HepG2 (cell line): Measurements from ENCODE around the gene TBC1D16. TPM values are rescaled to one million over a fixed set of nuclear protein-coding genes. Genes with fewer than 3 reads are reported as not detected.

ENCODE experiments used
- ATAC-seq: fragments of 200-7000 bp; cut with Tn5 transposase; 3 replicates; pipeline ENCODE4 v1.9.1; 2020; ENCODE audit warnings: mild to moderate bottlenecking, moderate library complexity
- BruUV-seq: library from RNA; stranded (reverse); fragments of 400-500 nt; replicated peaks from 2 replicates; lab custom pipeline; 2021; lab: Mats Ljungman, UMichigan
- CTCF ChIA-PET: fragments of 300-600 bp; formaldehyde crosslinking; extraction: SDS; loops from one replicate; lab custom pipeline; 2021; ENCODE audit warnings: low total read pairs, inconsistent platforms, low intra/inter-chr PET ratio; lab: Yijun Ruan, JAX
- POLR2A ChIA-PET: fragments of 350-600 bp; sonication (Branson Sonifier 250); formaldehyde crosslinking; loops from one replicate; lab custom pipeline; 2020; ENCODE audit warnings: antibody characterized with exemption, inconsistent platforms; lab: Yijun Ruan, JAX
- DNase-seq: peaks from one replicate; pipeline ENCODE4 v3.0.0-alpha.2; 2015; ENCODE audit warnings: low spot score
- FAIRE-seq: peaks from 3 replicates; lab custom pipeline; 2011; peaks lifted over from hg19 to GRCh38; lab: Jason Lieb, UNC
- H2AFZ ChIP-seq: one replicate; pipeline ENCODE4 v1.6.1; 2011; ENCODE audit warnings: low read length, inconsistent platforms
- H3K27ac ChIP-seq: fragments of 300-600 bp; 3 replicates; pipeline ENCODE4 v1.8.0; 2011; ENCODE audit warnings: mixed run types, mild to moderate bottlenecking, mixed read lengths, low read length, inconsistent platforms; ENCODE audit not compliant: insufficient read depth; ENCODE audit errors: extremely low read length
- H3K27me3 ChIP-seq, 2 experiments: fragments of 200-600 bp in 1 of 2; 2 replicates in 1 of 2; 3 replicates in 1 of 2; pipeline versions ENCODE4 v1.6.0 to v1.8.0; 2011; ENCODE audit warnings: low read length in 2 of 2, mild to moderate bottlenecking in 2 of 2, moderate library complexity in 2 of 2, inconsistent platforms in 1 of 2; ENCODE audit not compliant: insufficient read depth in 2 of 2, control insufficient read depth in 1 of 2
- H3K36me3 ChIP-seq, 2 experiments: fragments of 200-600 bp in 1 of 2; replicated peaks in 1 of 2; 2 replicates in 1 of 2; 3 replicates in 1 of 2; pipeline versions ENCODE4 v1.5.1 to v1.8.0; 2011; ENCODE audit warnings: low read length in 2 of 2, inconsistent platforms in 1 of 2; ENCODE audit not compliant: insufficient read depth in 2 of 2, control insufficient read depth in 1 of 2
- H3K4me1 ChIP-seq: 2 replicates; pipeline ENCODE4 v1.5.1; 2012; ENCODE audit warnings: low read length, inconsistent platforms; ENCODE audit not compliant: insufficient read depth
- H3K4me2 ChIP-seq: 2 replicates; pipeline ENCODE4 v1.6.0; 2011; ENCODE audit warnings: low read depth, low read length, inconsistent platforms
- H3K4me3 ChIP-seq, 3 experiments: fragments of 200-600 bp in 1 of 3; sonication (generic), shearing (Covaris generic) in 1 of 3; replicated peaks in 1 of 3; 2 replicates each; pipeline ENCODE4 v1.5.1; 2011 to 2016; ENCODE audit warnings: low read length in 3 of 3, inconsistent platforms in 2 of 3, low read depth in 2 of 3, mild to moderate bottlenecking in 2 of 3, control low read depth in 1 of 3, mixed read lengths in 1 of 3; ENCODE audit not compliant: insufficient read depth in 1 of 3
- H3K79me2 ChIP-seq: one replicate; pipeline ENCODE4 v1.6.1; 2011; ENCODE audit warnings: low read length, inconsistent platforms; ENCODE audit not compliant: insufficient read depth
- H3K9ac ChIP-seq: 2 replicates; pipeline ENCODE4 v1.6.0; 2011; ENCODE audit warnings: mild to moderate bottlenecking, low read depth, low read length, inconsistent platforms; ENCODE audit not compliant: insufficient read depth
- H3K9me3 ChIP-seq: 2 replicates; pipeline ENCODE4 v1.5.1; 2012; ENCODE audit warnings: mild to moderate bottlenecking, low read length
- H4K20me1 ChIP-seq: 2 replicates; pipeline ENCODE4 v1.6.0; 2011; ENCODE audit warnings: inconsistent platforms, mild to moderate bottlenecking, low read length, moderate library complexity; ENCODE audit not compliant: insufficient read depth
- FOSL1 ChIP-seq: sonication (generic); formaldehyde crosslinking; IDR thresholded peaks from 2 replicates; pipeline ENCODE4 v1.9.0; 2021; ENCODE audit warnings: missing genetic modification reagents, borderline replicate concordance
- KDM1A ChIP-seq: IDR thresholded peaks from 2 replicates; pipeline ENCODE4 v1.6.1; 2016; ENCODE audit warnings: missing compliant biosample characterization
- PHF20 ChIP-seq: sonication (generic); formaldehyde crosslinking; IDR thresholded peaks from 2 replicates; pipeline ENCODE4 v1.5.0; 2020; ENCODE audit warnings: mild to moderate bottlenecking, missing genetic modification reagents
- TBX3 ChIP-seq: fragments of 450-650 bp; IDR thresholded peaks from 2 replicates; pipeline ENCODE4 v1.6.1; 2017; ENCODE audit warnings: antibody characterized with exemption, mild to moderate bottlenecking, inconsistent platforms, borderline replicate concordance
- ZNF101 ChIP-seq: sonication (generic); formaldehyde crosslinking; IDR thresholded peaks from 2 replicates; pipeline ENCODE4 v1.4.0; 2020; ENCODE audit warnings: mild to moderate bottlenecking, low read depth, missing genetic modification reagents, borderline replicate concordance
- ZNF629 ChIP-seq: sonication (generic); formaldehyde crosslinking; conservative IDR thresholded peaks from 2 replicates; pipeline ENCODE4 v1.5.0; 2020; ENCODE audit warnings: missing genetic modification reagents
- ZNF781 ChIP-seq: sonication (generic); formaldehyde crosslinking; IDR thresholded peaks from 2 replicates; pipeline ENCODE4 v1.5.1; 2020; ENCODE audit warnings: borderline replicate concordance, mild to moderate bottlenecking, missing genetic modification reagents; ENCODE audit errors: not compliant biosample characterization
- WGBS: methylation state at CpG from one replicate; pipeline ENCODE4 v1.1.6; 2017; ENCODE audit warnings: low lambda C conversion rate; 5-methylcytosine and 5-hydroxymethylcytosine counted together
- in situ Hi-C: cut with HindIII; loops from 2 replicates; pipeline ENCODE4 v1.10.0; 2017; ENCODE audit warnings: low pct_unique_long_range_greater_than_20kb; ENCODE audit not compliant: extremely low pct_ligation_motif_present
- intact Hi-C: fragments of 100-400 bp; cut with micrococcal nuclease; formaldehyde crosslinking; loops from one replicate; pipeline ENCODE4 v1.10.0; 2022; ENCODE audit not compliant: unreplicated experiment
- polyA plus RNA-seq, 8 experiments: library from polyadenylated mRNA; depleted of rRNA in 3 of 8; stranded (reverse) in 7 of 8; unstranded in 1 of 8; fragments of >200 nt; fragmentation: Illumina TruSeq in 4 of 8; extraction: Trizol in 4 of 8; gene quantifications; 2 replicates each; pipeline versions ENCODE4 v1.2.1 to v1.2.3, GENCODE V29; 2011 to 2016; ENCODE audit warnings: low read depth in 4 of 8, missing spikeins in 1 of 8, mixed read lengths in 1 of 8; ENCODE audit not compliant: insufficient read depth in 1 of 8
- total RNA-seq, 5 experiments: library from RNA; depleted of rRNA; stranded (reverse); fragments of >200 nt; fragmentation: Illumina TruSeq; extraction: Trizol; gene quantifications; 2 replicates each; pipeline ENCODE4 v1.2.3, GENCODE V29; 2016; ENCODE audit warnings: low read depth in 1 of 5
- TF ChIP-seq, protein P1 (sequence below): sonication (generic); formaldehyde crosslinking; IDR thresholded peaks from 2 replicates; pipeline ENCODE4 v1.5.0; 2020; ENCODE audit warnings: mild to moderate bottlenecking, missing genetic modification reagents, borderline replicate concordance

Gene TBC1D16
- total and polyA plus RNA-seq, 2 of the 13 experiments (the other 11 are each of a cell fraction or from before 2014, with no cell fraction given), result 14.9 to 24.9 TPM

- no peaks in the 10 kb centered on the region; a peak in 1 of 5 replicates for H3K36me3 ChIP-seq
- H3K9ac ChIP-seq, result no peak overlapping the region
- in situ Hi-C loops, result no loop called here
- no peak overlapping the region for H3K27ac ChIP-seq
- ChIA-PET CTCF (no interaction called here), POLR2A (no interaction called here)
- no peak for ATAC-seq
- no peaks in the 10 kb centered on the region for H3K4me1 ChIP-seq
- WGBS, result 80% methylated on average over 11 of the region's 11 CpGs
- no peak for DNase-seq
- no TSS peak for BruUV-seq
- no peaks in the 10 kb centered on the region for H3K27me3 ChIP-seq
- H4K20me1 ChIP-seq, result no peaks in the 10 kb centered on the region
- intact Hi-C loops, result no loop called here
- H3K9me3 ChIP-seq, result no peaks in the 10 kb centered on the region
- H2AFZ ChIP-seq, result no peak overlapping the region
- no peaks in the 10 kb centered on the region for H3K79me2 ChIP-seq
- no peak overlapping the region for H3K4me2 ChIP-seq
- FAIRE-seq, result no peak
- no peak overlapping the region for H3K4me3 ChIP-seq
- no peak for TF ChIP-seq ZNF629
- no peak for TF ChIP-seq KDM1A (CRISPR knock-in tag)
- TF ChIP-seq FOSL1, result no peak
- no peak for TF ChIP-seq ZNF781 (CRISPR knock-in tag)
- TF ChIP-seq, protein P1, sequence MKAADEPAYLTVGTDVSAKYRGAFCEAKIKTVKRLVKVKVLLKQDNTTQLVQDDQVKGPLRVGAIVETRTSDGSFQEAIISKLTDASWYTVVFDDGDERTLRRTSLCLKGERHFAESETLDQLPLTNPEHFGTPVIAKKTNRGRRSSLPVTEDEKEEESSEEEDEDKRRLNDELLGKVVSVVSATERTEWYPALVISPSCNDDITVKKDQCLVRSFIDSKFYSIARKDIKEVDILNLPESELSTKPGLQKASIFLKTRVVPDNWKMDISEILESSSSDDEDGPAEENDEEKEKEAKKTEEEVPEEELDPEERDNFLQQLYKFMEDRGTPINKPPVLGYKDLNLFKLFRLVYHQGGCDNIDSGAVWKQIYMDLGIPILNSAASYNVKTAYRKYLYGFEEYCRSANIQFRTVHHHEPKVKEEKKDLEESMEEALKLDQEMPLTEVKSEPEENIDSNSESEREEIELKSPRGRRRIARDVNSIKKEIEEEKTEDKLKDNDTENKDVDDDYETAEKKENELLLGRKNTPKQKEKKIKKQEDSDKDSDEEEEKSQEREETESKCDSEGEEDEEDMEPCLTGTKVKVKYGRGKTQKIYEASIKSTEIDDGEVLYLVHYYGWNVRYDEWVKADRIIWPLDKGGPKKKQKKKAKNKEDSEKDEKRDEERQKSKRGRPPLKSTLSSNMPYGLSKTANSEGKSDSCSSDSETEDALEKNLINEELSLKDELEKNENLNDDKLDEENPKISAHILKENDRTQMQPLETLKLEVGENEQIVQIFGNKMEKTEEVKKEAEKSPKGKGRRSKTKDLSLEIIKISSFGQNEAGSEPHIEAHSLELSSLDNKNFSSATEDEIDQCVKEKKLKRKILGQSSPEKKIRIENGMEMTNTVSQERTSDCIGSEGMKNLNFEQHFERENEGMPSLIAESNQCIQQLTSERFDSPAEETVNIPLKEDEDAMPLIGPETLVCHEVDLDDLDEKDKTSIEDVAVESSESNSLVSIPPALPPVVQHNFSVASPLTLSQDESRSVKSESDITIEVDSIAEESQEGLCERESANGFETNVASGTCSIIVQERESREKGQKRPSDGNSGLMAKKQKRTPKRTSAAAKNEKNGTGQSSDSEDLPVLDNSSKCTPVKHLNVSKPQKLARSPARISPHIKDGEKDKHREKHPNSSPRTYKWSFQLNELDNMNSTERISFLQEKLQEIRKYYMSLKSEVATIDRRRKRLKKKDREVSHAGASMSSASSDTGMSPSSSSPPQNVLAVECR (CRISPR knock-in tag), result no peak
- no peak for TF ChIP-seq TBX3
- no peak for TF ChIP-seq PHF20 (CRISPR knock-in tag)
- no peak for TF ChIP-seq ZNF101 (CRISPR knock-in tag)
Measured at GRCh38 chr17:80051681-80052080, 16.0 kb upstream of the TBC1D16 start.
